Astrocyte (in vitro differentiated cells and primary cell): ENCODE results near the gene ALDH1B1.

ENCODE experiments used
- CTCF ChIP-seq: IDR thresholded peaks from 2 replicates; pipeline ENCODE4 v1.5.1; 2011; ENCODE audit warnings: low read depth, mild to moderate bottlenecking, inconsistent platforms, low read length, moderate library complexity; ENCODE audit not compliant: insufficient read depth
- EZH2 ChIP-seq: IDR thresholded peaks from 2 replicates; pipeline ENCODE4 v1.6.1; 2012; ENCODE audit warnings: mild to moderate bottlenecking, low read length, inconsistent platforms; ENCODE audit not compliant: insufficient read depth

DNA sequence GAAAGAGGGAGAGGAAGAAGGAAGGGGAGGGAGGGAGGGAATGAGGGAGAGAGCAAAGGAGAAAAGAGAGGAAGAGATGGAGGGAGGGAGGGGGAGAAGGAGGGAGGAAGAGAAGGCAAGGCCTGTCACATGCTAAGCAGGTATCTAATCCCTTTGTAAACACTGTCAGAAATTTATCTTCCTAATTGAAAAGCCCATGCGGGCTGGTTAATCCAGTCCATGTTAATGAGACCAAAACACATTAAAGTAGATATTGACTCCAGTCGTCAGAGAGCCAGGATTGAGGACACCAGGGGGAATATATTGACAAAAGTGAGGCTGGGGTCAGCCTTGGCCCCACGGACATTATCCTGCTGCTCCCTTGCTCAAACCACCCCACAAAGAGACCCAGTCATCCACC, 37.4 kb upstream of the ALDH1B1 start:
- TF ChIP-seq CTCF (no peak), EZH2 (no peak)
